Adrenal gland (tissue), 12 donors: Measurements from ENCODE around the gene YTHDF1. TPM values are rescaled to one million over a fixed set of nuclear protein-coding genes. Genes with fewer than 3 reads are reported as not detected.

Source experiments
- DNase-seq, 7 donors: peaks; one replicate each; pipeline ENCODE4 v3.0.0-alpha.2; 2019 to 2020
- H3K27ac ChIP-seq, 5 donors: fragments of 200-600 bp; sonication (generic) in 4 of 5; 1 replicate in 3 of 5; 2 replicates in 2 of 5; pipeline versions ENCODE4 v1.5.1 to v1.8.0; 2016 to 2020; ENCODE audit warnings: mild to moderate bottlenecking in 1 of 5
- H3K27me3 ChIP-seq: fragments of 200-600 bp; 2 replicates; pipeline ENCODE4 v1.8.0; 2021
- H3K36me3 ChIP-seq, 2 donors: fragments of 200-600 bp; replicated peaks in 1 of 2; 1 replicate in 1 of 2; 2 replicates in 1 of 2; pipeline versions ENCODE4 v1.5.1 to v1.8.0; 2018 to 2022
- H3K4me1 ChIP-seq, 2 donors: fragments of 200-600 bp; replicated peaks in 1 of 2; 1 replicate in 1 of 2; 2 replicates in 1 of 2; pipeline versions ENCODE4 v1.5.1 to v1.8.0; 2018 to 2021
- H3K4me3 ChIP-seq, 4 donors: fragments of 200-600 bp; sonication (generic) in 3 of 4; one replicate each; pipeline ENCODE4 v1.5.1; 2016 to 2018
- H3K9me3 ChIP-seq, 3 donors: fragments of 200-600 bp; sonication (generic) in 1 of 3; replicated peaks in 1 of 3; 1 replicate in 2 of 3; 2 replicates in 1 of 3; pipeline versions ENCODE4 v1.5.1 to v1.8.0; 2016 to 2021
- POLR2A ChIP-seq, 2 donors: fragments of 450-650 bp; IDR thresholded peaks; one replicate each; pipeline ENCODE4 v1.6.1; 2017; ENCODE audit warnings: antibody characterized with exemption in 2 of 2, mild to moderate bottlenecking in 2 of 2, moderate library complexity in 1 of 2
- WGBS, 4 donors: extraction: QIAGEN DNeasy Blood & Tissue Kit in 2 of 4; methylation state at CpG; one replicate each; pipeline versions ENCODE4 v1.1.5 to v1.1.7; 2013 to 2017; 5-methylcytosine and 5-hydroxymethylcytosine counted together
- intact Hi-C, 2 donors: fragments of 100-400 bp; cut with DNase I; formaldehyde crosslinking; loops; one replicate each; pipeline versions ENCODE4 v1.14.1 to v1.15.0; 2022 to 2023
- polyA plus RNA-seq, 3 donors: library from polyadenylated mRNA; stranded (reverse); fragments of 200-250 nt in 2 of 3; fragments of 350-450 nt in 1 of 3; fragmentation: Illumina TruSeq in 1 of 3; extraction: RNeasy Lipid Tissue Mini Kit (QIAGEN cat#74804) in 1 of 3; gene quantifications; one replicate each; pipeline ENCODE4 v1.2.3, GENCODE V29; 2013 to 2014
- total RNA-seq, 9 donors: library from RNA; depleted of rRNA in 4 of 9; stranded (reverse); fragments of >200 nt in 4 of 9; fragments of 120-200 nt in 1 of 9; fragmentation: NEBNext Ultra II Directional in 1 of 9; extraction: Animal tissue kit (Norgen Biotek cat#: 25700) in 1 of 9; gene quantifications; one replicate each; pipeline versions ENCODE4 v1.1.0 to v1.2.4, GENCODE V29; 2013 to 2023
- TF ChIP-seq, protein P1 (sequence below), 6 experiments: fragments of 450-650 bp in 4 of 6; fragments of 200-600 bp in 2 of 6; sonication (generic) in 1 of 6; IDR thresholded peaks; 1 replicate in 5 of 6; 2 replicates in 1 of 6; pipeline versions ENCODE4 v1.5.1 to v1.8.0; 2016 to 2021; ENCODE audit warnings: antibody characterized with exemption in 6 of 6, mild to moderate bottlenecking in 2 of 6, moderate library complexity in 1 of 6
- donor health status: healthy with polysubstance abuse.
- donor health status: Bipolar disorder and iron deficiency.
- donor health status: DM: yes; HTN: yes; CAD: no.
- donor health status: DM: no; HTN: no; CAD: no.
- donor health status: DM: no; HTN: no; CAD: no.
- donor health status: DM: yes; HTN: yes; CAD: no.

Gene YTHDF1
- total and polyA plus RNA-seq, 12 donors: 18.1 to 41.9 (median 32.5) TPM

- intact Hi-C loops: no loop called here
Measured at GRCh38 chr20:63186528-63187316, 29.2 kb downstream of the YTHDF1 start.

DNA sequence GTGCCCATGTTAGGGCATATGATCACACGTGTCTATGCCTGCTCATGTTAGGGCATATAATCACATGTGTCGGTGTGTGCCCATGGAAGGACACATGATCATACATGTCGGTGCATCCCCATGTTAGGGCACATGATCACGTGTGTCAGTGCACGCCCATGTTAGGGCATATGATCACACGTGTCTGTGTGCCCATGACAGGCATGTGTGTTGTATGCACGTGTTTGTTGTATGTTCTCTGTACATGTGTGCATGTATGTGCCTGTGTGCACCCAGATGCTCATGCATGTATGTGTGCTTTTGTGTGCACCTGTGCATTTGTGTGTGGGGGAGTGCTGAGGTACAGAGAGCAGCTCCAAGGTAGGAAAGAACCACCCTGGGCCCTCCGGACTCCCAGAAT is 29.8 kb downstream of the YTHDF1 start:
- TF ChIP-seq POLR2A (IDR thresholded peaks at IDR 0.05): no peak
- TF ChIP-seq, protein P1, sequence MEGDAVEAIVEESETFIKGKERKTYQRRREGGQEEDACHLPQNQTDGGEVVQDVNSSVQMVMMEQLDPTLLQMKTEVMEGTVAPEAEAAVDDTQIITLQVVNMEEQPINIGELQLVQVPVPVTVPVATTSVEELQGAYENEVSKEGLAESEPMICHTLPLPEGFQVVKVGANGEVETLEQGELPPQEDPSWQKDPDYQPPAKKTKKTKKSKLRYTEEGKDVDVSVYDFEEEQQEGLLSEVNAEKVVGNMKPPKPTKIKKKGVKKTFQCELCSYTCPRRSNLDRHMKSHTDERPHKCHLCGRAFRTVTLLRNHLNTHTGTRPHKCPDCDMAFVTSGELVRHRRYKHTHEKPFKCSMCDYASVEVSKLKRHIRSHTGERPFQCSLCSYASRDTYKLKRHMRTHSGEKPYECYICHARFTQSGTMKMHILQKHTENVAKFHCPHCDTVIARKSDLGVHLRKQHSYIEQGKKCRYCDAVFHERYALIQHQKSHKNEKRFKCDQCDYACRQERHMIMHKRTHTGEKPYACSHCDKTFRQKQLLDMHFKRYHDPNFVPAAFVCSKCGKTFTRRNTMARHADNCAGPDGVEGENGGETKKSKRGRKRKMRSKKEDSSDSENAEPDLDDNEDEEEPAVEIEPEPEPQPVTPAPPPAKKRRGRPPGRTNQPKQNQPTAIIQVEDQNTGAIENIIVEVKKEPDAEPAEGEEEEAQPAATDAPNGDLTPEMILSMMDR (IDR thresholded peaks at IDR 0.05): no peak
- H3K27me3 ChIP-seq: peaks cover 10% of the 10 kb centered on the region
- no peaks in the 10 kb centered on the region for H3K4me1 ChIP-seq
- H3K9me3 ChIP-seq: no peaks in the 10 kb centered on the region
- no peaks in the 10 kb centered on the region for H3K36me3 ChIP-seq
- WGBS, 4 donors: 84 to 96% (median 89%) methylated on average over 7 to 8 of the region's 8 CpGs
- DNase-seq: no peak
- no peak overlapping the region for H3K4me3 ChIP-seq
- intact Hi-C loops: no loop called here
- H3K27ac ChIP-seq: no peak overlapping the region

More at GRCh38 chr20:63186528-63187316, 29.2 kb downstream of the YTHDF1 start:
- no peaks in the 10 kb centered on the region for H3K36me3 ChIP-seq
- H3K27me3 ChIP-seq: peaks cover 3% of the 10 kb centered on the region
- DNase-seq: no peak
- no peaks in the 10 kb centered on the region for H3K4me1 ChIP-seq
- H3K27ac ChIP-seq: no peak overlapping the region
- 85 to 91% (median 88%) methylated on average over 2 to 8 of the region's 8 CpGs for WGBS, 4 donors
- TF ChIP-seq, protein P1 (IDR thresholded peaks at IDR 0.05): no peak
- no peak for TF ChIP-seq POLR2A (IDR thresholded peaks at IDR 0.05)
- H3K4me3 ChIP-seq: no peak overlapping the region
- H3K9me3 ChIP-seq: no peaks in the 10 kb centered on the region

- H3K4me1 ChIP-seq: no peaks in the 10 kb centered on the region
- TF ChIP-seq, protein P1 (IDR thresholded peaks at IDR 0.05): no peak
- TF ChIP-seq POLR2A (IDR thresholded peaks at IDR 0.05): no peak
- no peak overlapping the region for H3K4me3 ChIP-seq
- H3K9me3 ChIP-seq: no peaks in the 10 kb centered on the region
- H3K27ac ChIP-seq: no peak overlapping the region
- intact Hi-C loops: no loop called here
- no peak for DNase-seq
- peaks cover 17% of the 10 kb centered on the region for H3K27me3 ChIP-seq
- WGBS, 4 donors: 90 to 93% (median 91%) methylated on average over 21 of the region's 21 CpGs
- no peaks in the 10 kb centered on the region for H3K36me3 ChIP-seq
Measured at GRCh38 chr20:63185215-63185796, 30.6 kb downstream of the YTHDF1 start.

- DNase-seq: peak; percentile 32 to 69 (median 58)
Measured at GRCh38 chr20:63183422-63184146, 32.3 kb downstream of the YTHDF1 start.

More at GRCh38 chr20:63183422-63184146, 32.3 kb downstream of the YTHDF1 start:
- H3K27me3 ChIP-seq: peaks cover 35% of the 10 kb centered on the region
- peaks cover 0 to 4% of the 10 kb centered on the region in 2 donors for H3K4me1 ChIP-seq
- no peak for TF ChIP-seq POLR2A (IDR thresholded peaks at IDR 0.05)
- TF ChIP-seq, protein P1 (IDR thresholded peaks at IDR 0.05): peak; percentile 61 to 82 (median 74)
- H3K27ac ChIP-seq: no peak overlapping the region
- no peaks in the 10 kb centered on the region for H3K36me3 ChIP-seq
- 44 to 62% (median 54%) methylated on average over 10 to 13 of the region's 13 CpGs for WGBS, 4 donors
- no peaks in the 10 kb centered on the region for H3K9me3 ChIP-seq
- intact Hi-C loops: loop anchor here in 1 of 2 donors (5.0 kb wide), 1 partner anchor 49 kb away; no protein-coding TSS in a partner anchor
- no peak overlapping the region for H3K4me3 ChIP-seq
